Measurements from ENCODE around the gene LTBP1.
"Not testable (repeated sequence)": the region's sequence is repeated elsewhere in the genome, so short reads cannot be mapped to it uniquely, and the experiment has no call there.

LTBP1 gene

DNA sequence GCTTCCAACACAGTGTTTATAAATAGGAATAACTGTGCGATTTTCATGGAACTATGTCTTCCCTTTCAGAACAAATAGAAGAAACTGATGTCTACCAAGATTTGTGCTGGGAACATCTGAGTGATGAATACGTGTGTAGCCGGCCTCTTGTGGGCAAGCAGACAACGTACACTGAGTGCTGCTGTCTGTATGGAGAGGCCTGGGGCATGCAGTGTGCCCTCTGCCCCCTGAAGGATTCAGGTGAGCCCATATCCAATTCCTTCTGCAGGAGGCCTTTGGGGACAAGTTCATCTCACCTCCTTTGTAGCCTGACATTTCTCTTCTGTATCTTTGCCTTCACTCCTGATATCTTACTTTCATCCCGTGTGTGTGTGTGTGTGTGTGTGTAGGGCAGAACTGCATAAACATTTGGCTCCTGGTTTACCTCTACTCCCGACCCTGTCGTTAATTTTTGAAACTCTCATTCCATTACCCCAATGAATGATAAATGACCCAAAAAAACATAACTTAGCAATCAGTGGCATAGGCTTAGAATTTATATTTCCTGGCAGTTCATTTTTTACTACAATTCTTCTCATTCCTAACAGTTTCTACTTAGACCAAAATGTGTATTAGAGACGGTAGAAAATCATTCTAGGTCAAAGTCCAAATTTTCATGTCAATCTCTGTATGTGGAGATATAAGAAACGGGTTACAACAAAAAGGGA is 418.7 kb downstream of the LTBP1 start:
- H3K4me3 ChIP-seq (ENCODE audit: low read depth, low read length), result no peak overlapping the region

- no peak overlapping the region for H3K4me3 ChIP-seq (ENCODE audit: low read depth, low read length)
These were observed 419.7 kb downstream of the LTBP1 start for GRCh38 chr2:33366473-33366872.

- not testable (repeated sequence) for H3K4me3 ChIP-seq (ENCODE audit: low read depth, low read length)
These were observed 421.8 kb downstream of the LTBP1 start for GRCh38 chr2:33368524-33368923.

DNA sequence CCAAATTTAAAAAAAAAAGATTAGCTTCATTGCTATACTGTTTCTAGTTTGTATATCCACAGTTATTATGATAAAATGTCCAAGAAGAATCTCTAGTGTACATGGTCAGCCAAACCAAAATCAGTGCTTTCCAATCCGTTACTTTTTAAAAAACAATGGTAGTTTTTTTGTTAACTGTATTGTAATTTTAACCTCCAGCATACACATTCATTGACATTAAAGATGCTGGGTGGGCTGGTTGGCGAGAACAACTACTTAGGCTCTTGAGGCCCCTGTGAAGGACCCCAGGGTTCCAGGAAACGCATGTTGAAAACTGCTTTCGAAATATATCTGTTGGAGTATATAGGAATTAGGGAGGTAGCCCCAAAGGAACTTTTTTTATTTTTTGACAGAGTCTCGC is 422.4 kb downstream of the LTBP1 start:
- H3K4me3 ChIP-seq (ENCODE audit: low read depth, low read length), result no peak overlapping the region

GRCh38 chr2:33370636-33371265 is 424.0 kb downstream of the LTBP1 start:
- no peak overlapping the region for H3K4me3 ChIP-seq (ENCODE audit: low read depth, low read length)

DNA sequence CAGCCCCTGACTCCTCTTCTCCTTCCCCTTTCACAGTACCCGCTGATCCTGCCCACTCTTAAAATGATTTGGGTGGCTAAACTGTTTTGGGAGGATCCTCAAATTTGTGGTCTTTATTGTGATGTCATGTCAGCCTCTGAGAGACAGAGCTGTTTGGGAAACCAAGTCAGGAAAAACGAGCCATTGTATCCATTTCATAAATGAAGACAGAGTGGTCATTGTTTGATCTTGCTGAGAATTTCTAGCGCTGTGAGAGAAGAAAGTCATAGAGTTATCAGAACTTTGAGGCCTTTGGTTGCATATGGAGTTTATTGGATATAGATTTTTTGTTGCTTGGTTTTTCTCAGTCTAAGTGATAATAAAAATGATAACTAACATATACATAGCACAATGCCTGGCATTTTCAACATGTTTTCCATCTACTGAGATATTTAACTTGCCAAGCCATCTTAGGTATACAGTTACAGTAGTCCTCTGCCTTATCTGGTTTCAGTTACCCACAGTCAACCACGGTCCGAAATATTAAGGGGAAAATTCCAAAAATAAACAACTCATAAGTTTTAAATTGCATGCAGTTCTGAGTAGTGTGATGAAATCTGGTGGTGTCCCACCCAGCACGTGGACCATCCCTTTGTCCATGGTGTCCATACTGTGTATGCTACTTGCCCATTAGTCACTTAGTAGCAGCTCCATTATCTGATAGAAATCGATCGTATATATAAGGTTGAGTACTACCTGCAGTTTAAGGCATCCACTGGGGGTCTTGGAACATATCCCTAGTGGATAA is 424.7 kb downstream of the LTBP1 start:
- H3K4me3 ChIP-seq (ENCODE audit: low read depth, low read length), result no peak overlapping the region

GRCh38 chr2:33372940-33373553 is 426.3 kb downstream of the LTBP1 start:
- H3K4me3 ChIP-seq (ENCODE audit: low read depth, low read length), result no peak overlapping the region

GRCh38 chr2:33373986-33374385 is 427.2 kb downstream of the LTBP1 start:
- no peak overlapping the region for H3K4me3 ChIP-seq (ENCODE audit: low read depth, low read length)

- no peak overlapping the region for H3K4me3 ChIP-seq (ENCODE audit: low read depth, low read length)
These were observed 428.3 kb downstream of the LTBP1 start for GRCh38 chr2:33375054-33375453.

GRCh38 chr2:33377048-33377447 is 430.3 kb downstream of the LTBP1 start:
- no peak overlapping the region for H3K4me3 ChIP-seq (ENCODE audit: low read depth, low read length)

DNA sequence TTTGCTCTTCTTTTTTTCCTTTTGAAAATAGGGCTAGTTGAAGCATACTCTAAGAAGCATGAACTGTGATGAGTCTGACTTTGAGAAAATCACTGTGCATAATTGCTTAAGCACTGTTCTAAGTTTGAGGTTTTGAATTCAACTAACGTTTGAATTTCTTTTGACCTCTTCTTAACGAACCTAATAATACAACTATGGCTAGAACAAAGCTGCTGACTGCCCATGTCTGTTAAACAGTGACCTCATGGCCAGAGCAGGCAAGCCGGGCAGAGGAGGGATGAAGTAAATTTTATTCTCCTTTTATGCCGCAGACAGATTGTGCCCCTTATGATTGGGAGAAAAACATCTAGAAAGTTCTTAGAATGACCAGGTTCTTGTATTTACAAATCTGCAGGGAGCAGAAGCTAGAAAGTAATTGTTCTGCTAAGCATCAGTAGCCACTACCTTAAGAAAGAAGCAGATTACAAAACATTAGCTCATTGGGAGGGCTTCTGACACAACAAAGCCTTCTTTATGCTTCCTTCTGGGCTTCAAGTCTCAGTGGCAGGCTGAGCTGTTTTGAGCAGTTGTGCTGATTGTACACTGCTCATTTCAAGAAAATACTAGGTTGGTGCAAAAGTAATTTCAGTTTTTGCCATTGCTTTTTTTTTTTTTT is 431.9 kb downstream of the LTBP1 start:
- H3K4me3 ChIP-seq (ENCODE audit: low read depth, low read length), result no peak overlapping the region

DNA sequence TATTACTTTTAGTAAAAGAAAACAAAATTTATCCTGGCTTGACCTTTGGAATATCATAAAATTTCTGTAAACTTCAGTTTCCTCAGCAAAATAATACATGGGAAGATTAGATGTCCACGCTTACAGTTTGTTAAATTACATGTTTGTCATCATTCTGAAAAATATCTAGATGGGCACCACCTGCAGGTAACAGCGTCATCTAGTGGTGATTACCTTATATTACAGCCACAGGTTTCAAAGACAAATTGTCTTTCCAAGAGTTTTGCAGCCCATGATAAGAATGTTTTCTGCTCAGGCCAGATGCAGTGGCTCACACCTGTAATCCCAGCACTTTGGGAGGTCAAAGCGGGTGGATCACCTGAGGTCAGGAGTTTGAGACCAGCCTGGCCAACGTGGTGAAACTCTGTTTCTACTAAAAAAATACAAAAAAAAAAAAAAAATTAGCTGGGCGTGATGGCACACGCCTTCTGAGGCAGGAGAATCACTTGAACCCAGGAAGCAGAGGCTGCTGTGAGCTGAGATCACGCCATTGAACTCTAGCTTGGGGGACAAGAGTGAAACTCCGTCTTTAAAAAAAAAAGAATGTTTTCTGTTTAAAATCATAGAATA is 433.4 kb downstream of the LTBP1 start:
- H3K4me3 ChIP-seq (ENCODE audit: low read depth, low read length), result no peak overlapping the region

GRCh38 chr2:33380719-33381118 is 434.0 kb downstream of the LTBP1 start:
- H3K4me3 ChIP-seq (ENCODE audit: low read depth, low read length), result no peak overlapping the region

GRCh38 chr2:33381301-33381858 is 434.6 kb downstream of the LTBP1 start:
- no peak overlapping the region for H3K4me3 ChIP-seq (ENCODE audit: low read depth, low read length)

DNA sequence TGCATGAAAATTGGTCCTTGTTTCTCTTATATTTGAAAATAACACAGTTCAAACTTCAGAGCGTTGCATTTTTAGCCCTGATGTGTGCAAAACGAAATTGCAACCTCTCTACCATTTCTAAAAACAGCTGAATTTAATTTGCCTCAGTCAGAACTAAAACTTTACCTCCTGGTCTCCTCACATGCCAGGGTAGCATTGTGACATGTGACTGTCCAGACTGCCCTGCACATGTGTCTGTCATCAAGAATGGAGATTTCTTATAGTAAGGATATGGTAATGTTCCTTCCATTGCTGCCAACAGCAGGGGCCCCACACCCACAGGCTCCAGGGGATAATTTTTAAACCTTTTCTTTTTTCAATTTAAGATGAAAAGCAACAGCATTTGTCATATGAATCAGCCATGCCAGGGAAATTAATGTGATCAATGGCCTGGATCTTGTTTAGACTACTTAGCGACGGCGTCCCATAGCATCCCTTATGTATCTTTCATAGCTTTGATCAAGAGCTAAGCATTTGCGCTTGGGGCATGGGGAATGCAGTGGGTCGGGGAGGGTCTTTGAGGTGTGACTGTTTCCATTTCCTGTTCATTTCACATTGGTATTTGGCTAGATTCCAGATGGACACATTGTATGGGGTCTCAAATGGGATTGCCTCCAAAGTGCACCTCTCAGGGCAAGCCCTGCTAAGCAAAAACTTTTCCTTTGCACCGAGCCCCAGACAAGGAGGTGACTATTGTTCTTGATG is 437.3 kb downstream of the LTBP1 start:
- H3K4me3 ChIP-seq (ENCODE audit: low read depth, low read length), result no peak overlapping the region

DNA sequence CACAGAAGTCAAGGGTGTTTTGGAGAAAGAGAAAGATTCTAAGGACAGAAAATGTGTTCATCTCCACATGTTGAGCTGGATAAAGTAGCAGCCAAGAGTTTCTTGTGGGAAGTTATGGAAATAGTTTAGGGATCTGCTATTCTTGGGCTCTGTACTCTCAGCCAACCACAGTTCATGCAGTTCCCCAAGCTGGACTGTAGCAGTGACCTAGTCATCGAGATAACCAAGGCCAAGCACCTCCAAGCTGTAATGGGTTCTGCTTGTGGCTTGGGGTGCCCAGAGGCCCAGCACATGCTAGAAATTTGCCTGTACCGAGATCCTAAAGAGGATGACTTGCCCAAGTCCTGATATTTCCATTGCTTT is 437.8 kb downstream of the LTBP1 start:
- H3K4me3 ChIP-seq (ENCODE audit: low read depth, low read length), result no peak overlapping the region

GRCh38 chr2:33388996-33389395 is 442.2 kb downstream of the LTBP1 start:
- H3K4me3 ChIP-seq (ENCODE audit: low read depth, low read length), result no peak overlapping the region

- not testable (repeated sequence) for H3K4me3 ChIP-seq (ENCODE audit: low read depth, low read length)
These were observed 442.9 kb downstream of the LTBP1 start for GRCh38 chr2:33389695-33390094.

DNA sequence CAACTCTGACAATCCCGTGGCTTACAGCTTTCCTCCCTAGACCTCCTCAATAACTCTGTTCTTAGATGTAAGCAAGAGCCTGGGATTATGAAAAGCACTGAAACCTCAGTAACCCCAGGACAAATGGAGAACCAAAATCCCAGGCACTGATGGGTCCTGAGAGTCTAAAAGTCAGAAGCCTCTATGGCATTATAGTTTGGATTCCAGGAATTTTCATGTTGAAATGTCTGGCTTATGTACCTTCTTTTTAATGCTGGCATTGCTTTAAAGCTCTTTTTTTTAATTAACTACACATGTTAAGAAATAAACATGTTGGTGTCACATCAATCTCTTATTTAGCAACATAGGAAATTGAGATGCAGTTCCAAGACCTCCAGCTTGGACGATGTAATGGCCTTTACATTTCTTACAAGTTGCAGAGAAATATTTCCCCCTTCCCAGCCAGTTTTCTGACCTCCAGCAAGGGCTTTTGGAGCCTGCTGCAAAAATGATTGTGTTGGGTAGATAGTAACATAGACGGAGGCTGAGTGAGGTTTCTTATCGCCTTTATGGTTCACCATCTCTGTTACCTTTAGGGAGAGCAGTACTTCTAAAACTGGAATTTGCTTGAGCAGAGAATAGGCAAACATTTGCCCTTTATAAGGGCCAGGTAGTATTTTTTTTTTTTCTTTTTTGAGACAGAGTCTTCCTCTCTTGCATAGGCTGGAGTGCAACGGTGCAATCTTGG is 444.9 kb downstream of the LTBP1 start:
- no peak overlapping the region for H3K4me3 ChIP-seq (ENCODE audit: low read depth, low read length)
